ENCODE results near the gene GRAMD4.

- no peak for TF ChIP-seq CTCF (IDR thresholded peaks at IDR 0.05)
- no peak for TF ChIP-seq EZH2 (IDR thresholded peaks at IDR 0.05; ENCODE audit: borderline replicate concordance, insufficient read depth, low read depth, low read length, poor library complexity, severe bottlenecking)
These were observed 15.1 kb upstream of the GRAMD4 start for GRCh38 chr22:46605117-46605516.

Data from B cell (primary cell).